Measurements from ENCODE around the gene NHS.
A peak's percentile ranks its signal among the peaks of the same experiment; 100 is the strongest.
"Not testable (repeated sequence)": the region's sequence is repeated elsewhere in the genome, so short reads cannot be mapped to it uniquely, and the experiment has no call there.

Gene NHS

GRCh38 chrX:17495052-17495451 is 120.1 kb downstream of the NHS start:
- DNase-seq = no peak

- DNase-seq = no peak
Observed at GRCh38 chrX:17496407-17496806, 121.4 kb downstream of the NHS start.

DNA sequence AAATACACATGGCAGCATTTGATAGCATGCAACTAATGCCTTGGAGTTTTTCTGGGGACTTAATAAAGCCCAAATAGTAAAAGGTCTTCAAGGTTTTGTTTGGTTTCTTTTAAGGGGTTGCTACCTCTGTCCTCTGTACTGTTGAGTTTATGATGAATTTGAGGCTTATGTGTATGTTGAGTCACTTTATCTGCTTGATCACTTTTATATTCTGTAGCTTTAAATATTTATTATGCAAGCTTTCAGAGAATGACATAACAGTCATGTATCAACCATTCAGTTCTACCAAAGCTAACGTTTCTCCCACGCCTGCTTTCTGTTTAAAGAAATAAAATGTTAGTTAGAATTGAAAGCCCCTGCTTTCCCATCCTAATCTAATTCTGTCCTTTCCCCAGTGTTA is 122.2 kb downstream of the NHS start:
- DNase-seq = no peak

DNA sequence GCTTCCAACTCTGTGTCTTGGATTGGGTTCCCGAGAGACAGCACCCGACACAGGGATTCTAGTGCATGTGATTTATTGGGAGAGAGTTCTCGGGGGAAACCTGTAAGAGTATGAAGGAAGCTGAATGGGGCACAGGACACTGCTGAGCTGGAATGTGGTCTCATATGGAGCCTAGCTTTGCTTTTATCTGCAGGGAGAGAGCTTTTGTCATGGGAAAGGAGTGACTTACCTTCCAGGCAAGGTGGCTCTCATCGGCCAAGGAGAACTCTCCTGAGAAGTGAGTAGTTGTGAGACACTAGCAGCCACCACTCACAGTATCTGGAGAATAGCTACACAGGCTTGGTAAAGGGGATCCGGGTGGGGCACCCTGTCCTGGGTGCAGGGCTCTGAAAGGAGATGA is 124.5 kb downstream of the NHS start:
- DNase-seq = no peak

DNA sequence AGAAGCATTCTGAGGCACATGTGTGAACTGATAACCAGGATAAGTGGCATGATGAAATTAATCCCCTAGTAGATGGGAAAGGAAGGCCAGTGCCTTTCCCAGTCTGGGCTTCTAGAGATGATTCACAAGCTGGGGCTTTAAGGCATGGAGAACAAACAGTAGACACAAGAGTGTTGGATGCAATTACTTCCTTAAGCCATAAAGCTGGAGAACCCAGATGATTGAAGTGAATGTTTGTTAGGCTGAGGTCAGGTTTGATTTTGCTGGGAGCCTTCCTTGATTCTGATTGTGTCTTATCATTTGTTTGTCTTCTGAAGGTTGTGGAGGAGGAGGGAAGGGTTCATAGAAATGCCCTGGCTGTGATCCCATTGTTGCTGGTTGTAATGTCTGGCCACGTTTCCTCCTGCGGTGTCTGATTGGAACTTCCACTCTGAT is 125.2 kb downstream of the NHS start:
- no peak for DNase-seq

DNA sequence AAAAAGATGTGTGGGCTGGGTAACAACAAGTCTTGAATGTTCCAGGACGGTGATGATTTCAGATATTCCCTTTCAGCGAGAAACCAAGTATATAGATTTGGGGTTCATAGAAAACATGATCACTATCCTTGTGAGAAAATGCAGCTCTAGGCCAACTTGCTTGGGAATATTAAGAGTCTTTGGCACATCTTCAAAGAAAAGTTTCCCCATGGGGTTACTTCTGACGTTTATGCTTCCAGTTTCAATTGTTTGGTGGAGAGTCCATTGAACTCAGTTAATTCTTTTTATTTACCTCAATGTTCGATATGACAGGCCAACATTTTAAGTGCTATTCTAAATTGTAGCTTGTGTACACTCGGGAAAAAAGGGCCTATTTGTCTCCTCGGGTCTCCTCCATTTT is 126.7 kb downstream of the NHS start:
- no peak for DNase-seq

- not testable (repeated sequence) for DNase-seq
Observed at GRCh38 chrX:17506352-17506751, 131.4 kb downstream of the NHS start.

DNA sequence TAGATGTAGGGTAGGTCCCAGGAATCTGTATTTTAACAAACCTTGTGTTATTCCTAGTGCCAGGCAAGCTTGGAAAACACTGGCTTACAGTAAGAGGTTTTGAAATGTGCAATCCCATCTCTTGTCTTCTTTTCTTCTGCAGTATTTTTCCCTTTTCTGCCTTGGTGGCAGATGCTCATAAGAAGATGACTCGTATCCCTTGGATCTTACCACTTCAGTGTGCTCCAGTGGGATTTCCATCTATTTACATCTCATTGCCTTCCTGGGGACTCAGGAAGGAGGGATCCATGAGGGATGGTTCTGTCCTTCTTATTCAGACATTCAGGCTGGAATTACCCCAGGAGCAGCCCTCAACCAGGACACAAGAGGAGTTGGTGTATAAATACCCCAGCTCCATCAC is 136.6 kb downstream of the NHS start:
- DNase-seq = no peak

- no peak for DNase-seq
Observed at GRCh38 chrX:17519358-17519757, 144.4 kb downstream of the NHS start.

- DNase-seq = no peak
Observed at GRCh38 chrX:17520016-17520615, 145.1 kb downstream of the NHS start.

DNA sequence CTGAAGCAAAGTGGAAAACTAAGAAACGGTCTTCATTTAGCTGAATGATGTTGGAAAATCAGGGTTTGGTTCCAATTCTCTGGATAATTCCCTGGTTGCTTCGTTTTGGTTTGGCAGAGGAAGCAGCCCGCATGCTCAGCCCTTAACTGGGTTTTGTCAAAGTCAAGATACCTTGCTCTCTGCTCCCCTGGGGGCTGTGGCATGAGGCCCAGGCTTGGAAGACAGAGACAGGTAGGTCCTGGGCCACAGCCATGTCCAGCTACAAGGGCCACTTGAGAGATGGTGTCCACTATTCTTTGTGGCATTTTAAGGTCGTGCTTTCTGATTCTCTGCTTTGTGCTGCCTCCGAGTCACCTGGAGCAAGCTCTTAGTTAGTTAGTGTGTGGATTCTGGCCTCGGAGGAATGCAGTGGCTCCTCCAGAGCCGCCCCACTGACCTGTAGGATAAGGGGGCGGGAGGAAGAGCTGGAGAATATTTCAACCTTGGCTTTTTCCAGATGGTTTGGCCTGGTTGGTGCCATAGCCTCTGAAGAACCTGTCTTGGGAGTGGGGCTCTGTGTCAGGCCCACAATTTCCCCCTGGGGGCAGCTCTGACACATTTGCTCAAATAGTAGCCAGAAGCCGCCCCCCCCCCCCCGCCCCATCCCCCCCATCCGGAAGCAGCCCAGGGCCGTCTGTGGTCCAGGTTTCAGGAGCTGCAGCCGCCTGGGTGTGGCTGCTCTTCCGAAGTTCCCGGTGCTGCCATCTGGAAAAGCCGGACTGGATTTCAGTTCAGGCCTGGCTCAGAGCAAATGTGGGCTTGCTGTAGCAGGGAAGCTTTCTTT is 147.1 kb downstream of the NHS start:
- no peak for DNase-seq

DNA sequence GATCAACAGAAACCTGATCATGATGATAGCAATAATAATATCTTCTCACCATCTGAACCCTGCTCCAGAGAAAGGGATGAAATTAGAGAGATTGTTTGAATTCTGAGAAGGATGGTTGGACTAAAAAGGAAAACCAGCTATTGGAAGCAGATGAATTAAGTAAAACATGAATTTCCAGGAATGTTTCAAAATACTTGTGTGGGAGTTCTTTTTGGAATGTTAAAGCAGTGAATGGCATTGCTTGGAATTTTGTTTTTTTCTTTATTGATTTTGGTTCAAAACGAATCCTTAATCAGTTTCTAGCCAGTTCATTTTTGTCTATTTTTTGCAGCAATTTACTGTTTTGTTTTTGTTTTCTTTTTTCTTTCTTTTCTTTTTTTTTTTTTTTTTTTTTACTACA is 150.3 kb downstream of the NHS start:
- DNase-seq = no peak

DNA sequence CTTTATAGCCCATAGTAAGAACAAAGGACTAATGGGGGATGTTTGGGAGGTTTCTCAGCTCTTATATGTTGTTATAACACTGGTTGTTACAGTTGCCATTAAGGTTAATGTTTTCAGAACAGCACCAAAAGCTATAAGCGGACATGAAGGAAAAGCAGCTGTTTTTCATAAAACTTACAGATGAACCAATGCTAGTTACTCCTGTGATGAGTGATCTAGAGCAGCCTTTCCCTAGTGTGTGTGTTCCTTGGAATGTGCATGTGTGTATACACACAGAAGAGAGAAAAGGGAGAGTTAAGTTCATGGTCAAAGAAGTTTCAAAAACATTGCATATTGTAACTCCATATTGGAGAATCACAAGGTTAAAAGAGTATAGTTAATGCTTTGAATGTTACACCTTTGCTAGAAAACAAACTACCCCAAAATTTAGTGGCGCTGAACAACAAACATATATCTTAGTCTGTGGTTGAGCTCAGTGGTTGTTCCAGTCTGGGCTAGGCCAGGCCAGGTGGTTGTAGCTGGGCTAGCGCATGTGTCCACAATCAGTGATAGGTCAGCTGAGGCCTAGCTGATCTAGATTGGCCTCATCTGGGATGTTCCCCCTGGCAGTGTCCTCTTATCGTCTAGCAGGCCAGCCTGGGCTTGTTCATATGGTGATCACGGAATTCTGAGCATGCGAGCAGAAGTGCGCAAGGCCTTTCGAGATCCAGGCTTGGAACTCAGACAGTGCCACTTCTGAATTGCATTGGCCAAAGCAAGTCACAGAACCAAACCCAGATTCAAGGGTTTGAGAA is 151.0 kb downstream of the NHS start:
- no peak for DNase-seq

- peak in 10 of 56 donors; percentile 0 to 29 (median 4) for DNase-seq
Observed at GRCh38 chrX:17527135-17527701, 152.2 kb downstream of the NHS start.

GRCh38 chrX:17527922-17528321 is 152.9 kb downstream of the NHS start:
- DNase-seq = no peak

- DNase-seq = no peak
Observed at GRCh38 chrX:17529151-17529745, 154.2 kb downstream of the NHS start.

- DNase-seq = no peak
Observed at GRCh38 chrX:17531500-17531899, 156.5 kb downstream of the NHS start.

GRCh38 chrX:17535229-17535628 is 160.2 kb downstream of the NHS start:
- DNase-seq = peak in 2 of 56 donors; percentile 1 to 5

DNA sequence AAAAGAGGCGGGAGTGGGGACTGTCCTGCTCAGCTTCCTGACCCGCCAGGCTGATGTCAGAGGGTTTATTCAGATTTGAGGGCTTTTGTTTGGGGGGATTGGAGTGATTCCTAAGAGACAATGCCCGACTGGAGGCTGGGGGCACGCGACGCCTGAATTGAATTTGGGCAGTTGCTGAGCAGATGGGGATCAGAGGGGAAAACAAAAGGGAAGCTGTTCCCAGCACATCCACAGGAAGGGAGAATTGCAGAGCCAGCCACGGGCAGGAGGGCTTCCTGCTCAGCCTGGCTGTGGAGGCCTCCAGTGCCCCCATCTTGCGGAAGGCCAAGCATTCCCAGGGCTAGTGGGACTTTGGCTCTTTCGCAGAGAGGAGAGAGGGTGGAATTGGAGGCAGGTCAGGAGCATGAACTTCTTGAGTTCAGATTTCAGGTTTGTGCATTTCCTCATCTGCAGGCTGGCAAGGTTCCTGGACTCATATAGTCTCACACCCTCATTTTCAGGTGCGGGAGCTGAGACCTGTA is 162.8 kb downstream of the NHS start:
- DNase-seq = no peak

DNA sequence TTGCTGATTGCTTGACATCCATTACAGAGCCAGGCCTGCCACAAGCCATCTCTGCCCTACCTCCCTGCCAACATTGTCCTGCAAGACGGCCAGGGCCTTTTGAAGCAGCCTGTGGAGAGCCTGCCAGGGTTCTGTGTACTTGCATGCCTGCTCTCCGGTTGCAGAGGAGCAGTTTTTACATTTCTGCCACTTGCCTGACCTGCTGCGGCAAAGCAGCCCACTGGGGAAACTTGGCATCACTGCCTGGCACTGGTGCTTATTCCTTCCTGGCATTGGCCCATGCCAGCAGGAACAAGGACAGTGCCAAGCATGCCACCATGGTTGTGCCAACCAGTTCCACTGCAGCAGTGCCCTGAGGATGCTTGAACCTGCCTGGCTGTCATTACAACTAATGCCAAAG is 167.1 kb downstream of the NHS start:
- peak in 7 of 56 donors; percentile 0 to 11 (median 3) for DNase-seq

GRCh38 chrX:17544821-17545220 is 169.8 kb downstream of the NHS start:
- no peak for DNase-seq
